Keratinocyte (primary cell): ENCODE results near the gene FAM110A. TPM values are rescaled to one million over a fixed set of nuclear protein-coding genes. Genes with fewer than 3 reads are reported as not detected.
"Not testable (repeated sequence)": the region's sequence is repeated elsewhere in the genome, so short reads cannot be mapped to it uniquely, and the experiment has no call there.

ENCODE experiments used
- DNase-seq: peaks from one replicate; pipeline ENCODE4 v3.0.0-alpha.2; 2011; ENCODE audit warnings: low read depth, missing footprints, low spot score
- FAIRE-seq: peaks from 2 replicates; lab custom pipeline; 2011; peaks lifted over from hg19 to GRCh38; lab: Jason Lieb, UNC
- H2AFZ ChIP-seq: 2 replicates; pipeline ENCODE4 v1.6.0; 2012; ENCODE audit warnings: low read length, control low read depth, inconsistent platforms; ENCODE audit not compliant: control insufficient read depth
- H3K27ac ChIP-seq: 2 replicates; pipeline ENCODE4 v1.5.1; 2011; ENCODE audit warnings: low read length; ENCODE audit not compliant: control insufficient read depth, insufficient read depth
- H3K27me3 ChIP-seq: 3 replicates; pipeline ENCODE4 v1.6.0; 2011; ENCODE audit warnings: low read length; ENCODE audit not compliant: control insufficient read depth, insufficient read depth; ENCODE audit errors: extremely low read depth
- H3K36me3 ChIP-seq, 2 experiments: 2 replicates in 1 of 2; 3 replicates in 1 of 2; pipeline ENCODE4 v1.5.1; 2011; ENCODE audit warnings: low read length in 2 of 2, mild to moderate bottlenecking in 1 of 2; ENCODE audit not compliant: control insufficient read depth in 2 of 2, insufficient read depth in 2 of 2; ENCODE audit errors: extremely low read depth in 1 of 2
- H3K4me1 ChIP-seq: 3 replicates; pipeline ENCODE4 v1.5.1; 2011; ENCODE audit warnings: low read length; ENCODE audit not compliant: control insufficient read depth, insufficient read depth; ENCODE audit errors: extremely low read depth
- H3K4me2 ChIP-seq: 3 replicates; pipeline ENCODE4 v1.6.0; 2011; ENCODE audit warnings: low read depth, low read length; ENCODE audit not compliant: control insufficient read depth, insufficient read depth; ENCODE audit errors: extremely low read depth
- H3K4me3 ChIP-seq, 3 experiments: fragments of 200-600 bp in 1 of 3; sonication (generic) in 1 of 3; 2 replicates in 2 of 3; 3 replicates in 1 of 3; pipeline ENCODE4 v1.5.1; 2011 to 2016; ENCODE audit warnings: low read length in 3 of 3, mild to moderate bottlenecking in 3 of 3, control low read depth in 2 of 3, inconsistent platforms in 1 of 3, low read depth in 1 of 3, mixed read lengths in 1 of 3, mixed run types in 1 of 3, moderate library complexity in 1 of 3; ENCODE audit not compliant: control insufficient read depth in 2 of 3, insufficient read depth in 2 of 3; ENCODE audit errors: extremely low read depth in 1 of 3
- H3K79me2 ChIP-seq: 2 replicates; pipeline ENCODE4 v1.6.0; 2012; ENCODE audit warnings: low read length; ENCODE audit not compliant: control insufficient read depth, insufficient read depth
- H3K9ac ChIP-seq: 3 replicates; pipeline ENCODE4 v1.6.0; 2011; ENCODE audit warnings: low read length; ENCODE audit not compliant: control insufficient read depth, insufficient read depth; ENCODE audit errors: extremely low read depth
- H3K9me1 ChIP-seq: 3 replicates; pipeline ENCODE4 v1.6.0; 2011; ENCODE audit warnings: low read length; ENCODE audit not compliant: control insufficient read depth, insufficient read depth; ENCODE audit errors: extremely low read depth
- H3K9me3 ChIP-seq: 2 replicates; pipeline ENCODE4 v1.5.1; 2012; ENCODE audit warnings: low read depth, low read length; ENCODE audit not compliant: control insufficient read depth
- H4K20me1 ChIP-seq: 3 replicates; pipeline ENCODE4 v1.6.0; 2011; ENCODE audit warnings: low read length; ENCODE audit not compliant: control insufficient read depth, insufficient read depth; ENCODE audit errors: extremely low read depth
- CTCF ChIP-seq, 3 experiments: IDR thresholded peaks in 1 of 3; conservative IDR thresholded peaks in 1 of 3; optimal IDR thresholded peaks in 1 of 3; 2 replicates in 2 of 3; 3 replicates in 1 of 3; pipeline versions ENCODE3 to v1.5.1; 2011; ENCODE audit warnings: low read length in 3 of 3, mild to moderate bottlenecking in 3 of 3, moderate library complexity in 2 of 3, control low read depth in 1 of 3, inconsistent platforms in 1 of 3; ENCODE audit not compliant: insufficient read depth in 2 of 3; ENCODE audit errors: extremely low read depth in 1 of 3
- EZH2 ChIP-seq: IDR thresholded peaks from one replicate; pipeline ENCODE4 v1.6.1; 2012; ENCODE audit warnings: inconsistent platforms, mild to moderate bottlenecking, low read length, moderate library complexity
- dilution Hi-C: fragments of 300-500 bp; cut with MboI; formaldehyde crosslinking; loops from one replicate; pipeline ENCODE4 v1.7.0; 2020; ENCODE audit warnings: low sequenced_read_pairs; ENCODE audit not compliant: extremely low pct_ligation_motif_present
- polyA plus RNA-seq, 5 experiments: library from polyadenylated mRNA; depleted of rRNA in 3 of 5; stranded (reverse) in 3 of 5; stranded (forward) in 1 of 5; unstranded in 1 of 5; fragments of >200 nt; gene quantifications; 1 replicate in 1 of 5; 2 replicates in 3 of 5; 3 replicates in 1 of 5; pipeline versions ENCODE4 v1.2.1 to v1.2.3, GENCODE V29; 2011 to 2012; ENCODE audit warnings: missing spikeins in 2 of 5, low read depth in 1 of 5, low replicate concordance in 1 of 5

FAM110A gene
- polyA plus RNA-seq, 1 donor (not counting 4 experiments of a cell fraction or from before 2014, with no cell fraction given), result 12.3 TPM

- no peak for DNase-seq
- no peaks in the 10 kb centered on the region for H3K79me2 ChIP-seq
These were observed 7.6 kb upstream of the FAM110A start for GRCh38 chr20:825710-826421.

GRCh38 chr20:826695-827323 lies 6.7 kb upstream of the FAM110A start:
- DNase-seq (no peak), FAIRE-seq (no peak)
- no peaks in the 10 kb centered on the region for H4K20me1 ChIP-seq
- no peaks in the 10 kb centered on the region for H3K9me1 ChIP-seq
- H3K36me3 ChIP-seq, result no peaks in the 10 kb centered on the region
- TF ChIP-seq EZH2 (no peak), CTCF (optimal IDR thresholded peaks at IDR 0.05 in 1 of 3, IDR thresholded peaks at IDR 0.05 in 1 of 3, conservative IDR thresholded peaks at IDR 0.05 in 1 of 3; ENCODE audit: extremely low read depth in 1 of 3, insufficient read depth in 2 of 3, low read length in 3 of 3) (no peak)
- no peaks in the 10 kb centered on the region for H3K27me3 ChIP-seq
- no peaks in the 10 kb centered on the region for H3K79me2 ChIP-seq
- no peak overlapping the region for H3K9ac ChIP-seq
- H3K9me3 ChIP-seq, result no peaks in the 10 kb centered on the region
- H3K4me3 ChIP-seq, result no peak overlapping the region
- no peak overlapping the region for H3K27ac ChIP-seq
- H3K4me1 ChIP-seq, result no peaks in the 10 kb centered on the region
- dilution Hi-C loops, result no loop called here
- H2AFZ ChIP-seq, result no peak overlapping the region
- no peak overlapping the region for H3K4me2 ChIP-seq

More at GRCh38 chr20:825710-826421, 7.6 kb upstream of the FAM110A start:
- no peak overlapping the region for H3K27ac ChIP-seq
- no peaks in the 10 kb centered on the region for H3K9me1 ChIP-seq
- H3K36me3 ChIP-seq, result no peaks in the 10 kb centered on the region
- H2AFZ ChIP-seq, result no peak overlapping the region
- FAIRE-seq, result no peak
- no peaks in the 10 kb centered on the region for H4K20me1 ChIP-seq
- no peak overlapping the region for H3K4me3 ChIP-seq
- H3K4me2 ChIP-seq, result no peak overlapping the region
- dilution Hi-C loops, result no loop called here
- no peak overlapping the region for H3K9ac ChIP-seq
- H3K9me3 ChIP-seq, result no peaks in the 10 kb centered on the region
- TF ChIP-seq CTCF (optimal IDR thresholded peaks at IDR 0.05 in 1 of 3, IDR thresholded peaks at IDR 0.05 in 1 of 3, conservative IDR thresholded peaks at IDR 0.05 in 1 of 3; ENCODE audit: extremely low read depth in 1 of 3, insufficient read depth in 2 of 3, low read length in 3 of 3), result no peak
- no peak for TF ChIP-seq EZH2
- no peaks in the 10 kb centered on the region for H3K27me3 ChIP-seq
- no peaks in the 10 kb centered on the region for H3K4me1 ChIP-seq

GRCh38 chr20:827981-828380 lies 5.5 kb upstream of the FAM110A start:
- FAIRE-seq, DNase-seq, H3K4me2 ChIP-seq, H2AFZ ChIP-seq, H3K9me1 ChIP-seq, H3K79me2 ChIP-seq, H3K27me3 ChIP-seq, H3K27ac ChIP-seq, H4K20me1 ChIP-seq, H3K36me3 ChIP-seq, H3K9me3 ChIP-seq, H3K4me3 ChIP-seq, H3K4me1 ChIP-seq, dilution Hi-C loops, H3K9ac ChIP-seq: not testable (repeated sequence)
